Neutrophil (primary cell): ENCODE results near the gene SPNS2.

Experiments used
- H3K27ac ChIP-seq: fragments of 200-600 bp; sonication (generic); 2 replicates; pipeline ENCODE4 v1.5.1; 2016; ENCODE audit warnings: mild to moderate bottlenecking, moderate library complexity
- H3K27me3 ChIP-seq: fragments of 200-600 bp; sonication (generic); 2 replicates; pipeline ENCODE4 v1.6.0; 2016; ENCODE audit warnings: mild to moderate bottlenecking
- H3K36me3 ChIP-seq: fragments of 200-600 bp; sonication (generic); 2 replicates; pipeline ENCODE4 v1.5.1; 2017
- H3K4me1 ChIP-seq, 2 experiments: fragments of 200-600 bp in 1 of 2; sonication (generic) in 1 of 2; 1 replicate in 1 of 2; 2 replicates in 1 of 2; pipeline versions ENCODE4 v1.5.1 to v1.6.1; 2013 to 2016; ENCODE audit warnings: low read depth in 1 of 2, low read length in 1 of 2, mild to moderate bottlenecking in 1 of 2, moderate library complexity in 1 of 2; ENCODE audit not compliant: control insufficient read depth in 1 of 2, insufficient read depth in 1 of 2
- H3K4me3 ChIP-seq, 2 experiments: fragments of 200-600 bp in 1 of 2; sonication (generic) in 1 of 2; 1 replicate in 1 of 2; 2 replicates in 1 of 2; pipeline ENCODE4 v1.5.1; 2013 to 2016; ENCODE audit warnings: low read depth in 1 of 2, low read length in 1 of 2, mild to moderate bottlenecking in 1 of 2, moderate library complexity in 1 of 2
- H3K9me3 ChIP-seq: fragments of 200-600 bp; sonication (generic); 2 replicates; pipeline ENCODE4 v1.5.1; 2016
- CTCF ChIP-seq: fragments of 200-600 bp; sonication (generic); IDR thresholded peaks from 2 replicates; pipeline ENCODE4 v1.5.1; 2016; ENCODE audit warnings: antibody characterized with exemption

SPNS2 gene

DNA sequence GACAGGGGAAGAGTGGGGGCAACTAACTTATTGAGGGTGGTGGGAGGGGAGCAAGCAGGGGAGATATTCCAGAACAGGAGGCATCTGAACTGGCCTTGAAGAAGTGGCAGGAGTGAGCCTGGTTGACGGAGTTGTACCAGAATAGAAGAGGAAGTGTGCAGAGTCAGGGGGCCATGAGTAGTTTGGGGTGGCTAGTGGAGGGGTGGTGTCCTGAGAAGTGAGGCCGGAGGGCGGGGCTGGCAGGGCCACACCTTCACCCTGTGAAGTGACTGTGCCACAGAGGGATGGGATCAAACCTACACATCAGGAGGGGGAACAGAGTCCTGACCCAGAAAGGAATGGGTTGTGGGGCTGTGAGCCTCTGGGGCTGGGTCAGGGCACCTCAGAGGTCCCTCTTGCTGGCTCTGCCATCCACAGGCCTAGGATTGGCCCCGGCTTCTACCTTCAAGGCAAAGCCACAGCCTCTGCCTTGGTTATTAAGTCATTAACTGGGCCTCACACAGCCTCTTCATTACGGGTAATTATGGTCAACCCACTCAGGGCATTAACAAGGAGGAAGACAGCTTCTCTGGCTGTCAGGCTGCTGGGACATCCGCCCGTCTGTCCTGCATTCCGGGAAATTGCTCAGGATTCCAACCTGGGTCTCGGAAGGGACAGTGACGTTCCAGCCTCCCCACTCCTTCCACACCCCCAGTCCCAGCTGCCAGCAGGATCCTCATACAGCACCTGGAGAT is 12.7 kb downstream of the SPNS2 start:
- Histone ChIP-seq H3K27ac (no peak overlapping the region), H3K4me3 (no peak overlapping the region), H3K36me3 (no peaks in the 10 kb centered on the region), H3K4me1 (peaks cover 12 to 18% of the 10 kb centered on the region in 2 experiments), H3K9me3 (no peaks in the 10 kb centered on the region), H3K27me3 (no peaks in the 10 kb centered on the region)
- no peak for TF ChIP-seq CTCF

GRCh38 chr17:4512156-4513112 is 13.8 kb downstream of the SPNS2 start:
- no peak for TF ChIP-seq CTCF
- Histone ChIP-seq H3K27ac (no peak overlapping the region), H3K9me3 (no peaks in the 10 kb centered on the region), H3K4me1 (peaks cover 11 to 17% of the 10 kb centered on the region in 2 experiments), H3K27me3 (no peaks in the 10 kb centered on the region), H3K36me3 (no peaks in the 10 kb centered on the region), H3K4me3 (no peak overlapping the region)

DNA sequence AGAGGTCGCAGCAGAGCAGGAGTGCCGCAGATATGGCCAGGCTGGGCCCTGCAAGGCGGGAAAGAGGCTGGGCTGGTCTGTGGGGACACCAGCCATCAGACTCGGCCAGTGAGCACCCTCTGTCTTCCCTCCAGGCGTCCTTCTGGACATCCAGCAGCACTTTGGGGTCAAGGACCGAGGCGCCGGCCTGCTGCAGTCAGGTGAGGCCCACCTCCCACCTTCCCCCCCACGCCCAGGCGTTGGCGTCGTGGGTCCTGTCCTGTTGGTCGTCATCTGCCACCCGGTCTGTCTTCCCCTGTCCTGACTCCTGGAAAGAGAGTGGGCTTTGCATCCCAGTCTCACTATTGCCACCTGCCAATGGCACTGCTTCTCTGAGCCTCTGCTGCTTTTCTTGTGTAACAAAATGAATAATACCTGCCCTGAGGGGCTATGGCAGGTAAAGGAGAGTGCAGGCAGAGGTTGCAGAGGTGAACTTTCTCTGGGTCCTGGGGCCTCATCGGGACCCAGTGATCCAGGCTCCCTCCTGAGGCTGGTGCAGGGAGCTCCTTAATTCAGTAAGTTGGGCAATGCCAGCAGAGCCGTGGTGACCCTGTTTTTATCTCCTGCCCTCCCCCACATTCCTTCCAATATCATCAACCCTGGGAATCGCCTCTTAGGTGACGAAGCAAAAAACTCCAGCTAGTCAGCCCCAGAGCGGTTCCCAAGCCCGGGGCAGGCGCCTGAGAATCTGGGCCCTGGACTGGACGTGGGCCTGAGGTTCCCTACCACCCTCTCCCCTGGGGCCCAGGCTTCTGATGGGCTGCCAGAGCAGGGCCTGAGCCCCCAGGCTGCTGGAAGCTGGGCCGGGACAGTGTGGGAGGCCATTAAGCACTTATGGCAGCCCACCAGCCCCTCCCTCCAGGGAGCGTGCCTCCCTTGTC is 14.7 kb downstream of the SPNS2 start:
- Histone ChIP-seq H3K9me3 (no peaks in the 10 kb centered on the region), H3K27ac (no peak overlapping the region), H3K36me3 (no peaks in the 10 kb centered on the region), H3K27me3 (no peaks in the 10 kb centered on the region), H3K4me1 (peaks cover 5 to 17% of the 10 kb centered on the region in 2 experiments), H3K4me3 (no peak overlapping the region)
- TF ChIP-seq CTCF, result no peak

- Histone ChIP-seq H3K9me3 (no peaks in the 10 kb centered on the region), H3K4me1 (peaks cover 5 to 14% of the 10 kb centered on the region in 2 experiments), H3K27ac (no peak overlapping the region), H3K27me3 (no peaks in the 10 kb centered on the region), H3K4me3 (no peak overlapping the region), H3K36me3 (no peaks in the 10 kb centered on the region)
- no peak for TF ChIP-seq CTCF
These were observed 15.5 kb downstream of the SPNS2 start for GRCh38 chr17:4514206-4514605.

- no peak for TF ChIP-seq CTCF
- no peaks in the 10 kb centered on the region for H3K27me3 ChIP-seq
- H3K4me1 ChIP-seq, result peaks cover 0 to 8% of the 10 kb centered on the region in 2 experiments
- no peaks in the 10 kb centered on the region for H3K36me3 ChIP-seq
- no peak overlapping the region for H3K4me3 ChIP-seq
- H3K27ac ChIP-seq, result no peak overlapping the region
- no peaks in the 10 kb centered on the region for H3K9me3 ChIP-seq
These were observed 16.1 kb downstream of the SPNS2 start for GRCh38 chr17:4514779-4515178.
